HG02642 (cell line): ENCODE results near the gene PI3.
"Not testable (repeated sequence)": the region's sequence is repeated elsewhere in the genome, so short reads cannot be mapped to it uniquely, and the experiment has no call there.

Source experiments
- ATAC-seq: cut with Tn5 transposase; IDR thresholded peaks from one replicate; pipeline ENCODE4 v1.9.1; 2021; ENCODE audit warnings: mild to moderate bottlenecking; ENCODE audit not compliant: unreplicated experiment, poor library complexity

Gene PI3

GRCh38 chr20:45174434-45175364 lies at the start of gene PI3:
Gene PI3 (plus strand): TSS chr20:45174902. CDS start chr20:45174923, 21 bp downstream.
- no peak for ATAC-seq

GRCh38 chr20:45128099-45128498 lies 46.6 kb upstream of the PI3 start:
- no peak for ATAC-seq

GRCh38 chr20:45136911-45137310 lies 37.8 kb upstream of the PI3 start:
- no peak for ATAC-seq

GRCh38 chr20:45138561-45139300 lies 36.0 kb upstream of the PI3 start:
- no peak for ATAC-seq

- ATAC-seq, result not testable (repeated sequence)
Observed at GRCh38 chr20:45139733-45140375, 34.8 kb upstream of the PI3 start.

GRCh38 chr20:45140836-45141235 lies 33.9 kb upstream of the PI3 start:
- no peak for ATAC-seq

- ATAC-seq, result no peak
Observed at GRCh38 chr20:45149062-45149461, 25.6 kb upstream of the PI3 start.

- no peak for ATAC-seq
Observed at GRCh38 chr20:45152405-45152804, 22.3 kb upstream of the PI3 start.

GRCh38 chr20:45153147-45153546 lies 21.6 kb upstream of the PI3 start:
- ATAC-seq, result no peak

GRCh38 chr20:45153752-45154151 lies 20.9 kb upstream of the PI3 start:
- no peak for ATAC-seq

- no peak for ATAC-seq
Observed at GRCh38 chr20:45154183-45154582, 20.5 kb upstream of the PI3 start.

- not testable (repeated sequence) for ATAC-seq
Observed at GRCh38 chr20:45154794-45155193, 19.9 kb upstream of the PI3 start.

- no peak for ATAC-seq
Observed at GRCh38 chr20:45156713-45157112, 18.0 kb upstream of the PI3 start.

GRCh38 chr20:45157962-45158361 lies 16.7 kb upstream of the PI3 start:
- no peak for ATAC-seq

GRCh38 chr20:45163083-45163803 lies 11.5 kb upstream of the PI3 start:
- ATAC-seq, result no peak

GRCh38 chr20:45164906-45165305 lies 9.8 kb upstream of the PI3 start:
- ATAC-seq, result no peak

- no peak for ATAC-seq
Observed at GRCh38 chr20:45173522-45173921, 1.2 kb upstream of the PI3 start.

- no peak for ATAC-seq
Observed at GRCh38 chr20:45176526-45177267, 2.0 kb downstream of the PI3 start.

- no peak for ATAC-seq
Observed at GRCh38 chr20:45179166-45179565, 4.5 kb downstream of the PI3 start.

GRCh38 chr20:45181639-45182038 lies 6.9 kb downstream of the PI3 start:
- no peak for ATAC-seq
